Activated CD4-positive, alpha-beta T cell treated with anti-CD3 and anti-CD28 coated beads, Interleukin-2, Interleukin-4, amounts not matched to agents 100 ng/mL and 50 ng/mL, durations not matched to agents 16 hours and 8 hours (primary cell): ENCODE results near the gene SC5D.

Experiments
- DNase-seq: peaks from one replicate; pipeline ENCODE4 v3.0.0-alpha.2; 2020; ENCODE audit warnings: low spot score

The SC5D gene

GRCh38 chr11:121292495-121293287 lies at the start of gene SC5D:
TSS of gene SC5D (plus strand) at chr11:121292771. CDS start at chr11:121303376, 10,605 bp downstream.
- DNase-seq = peak; percentile 94

- DNase-seq = no peak
These were observed 47.7 kb upstream of the SC5D start for GRCh38 chr11:121244884-121245283.

- DNase-seq = no peak
These were observed 46.4 kb upstream of the SC5D start for GRCh38 chr11:121246021-121246768.

GRCh38 chr11:121246769-121247035 lies 45.9 kb upstream of the SC5D start:
- no peak for DNase-seq

GRCh38 chr11:121248496-121248895 lies 44.1 kb upstream of the SC5D start:
- DNase-seq = no peak

GRCh38 chr11:121249039-121249663 lies 43.4 kb upstream of the SC5D start:
- DNase-seq = peak; percentile 29

GRCh38 chr11:121250843-121251242 lies 41.7 kb upstream of the SC5D start:
- no peak for DNase-seq

GRCh38 chr11:121253951-121254350 lies 38.6 kb upstream of the SC5D start:
- DNase-seq = no peak

GRCh38 chr11:121254756-121255155 lies 37.8 kb upstream of the SC5D start:
- DNase-seq = no peak

- no peak for DNase-seq
These were observed 37.0 kb upstream of the SC5D start for GRCh38 chr11:121255473-121256125.

- DNase-seq = no peak
These were observed 35.3 kb upstream of the SC5D start for GRCh38 chr11:121257289-121257688.

- DNase-seq = no peak
These were observed 34.6 kb upstream of the SC5D start for GRCh38 chr11:121257976-121258375.

GRCh38 chr11:121265586-121265985 lies 27.0 kb upstream of the SC5D start:
- no peak for DNase-seq

- no peak for DNase-seq
These were observed 24.0 kb upstream of the SC5D start for GRCh38 chr11:121268581-121268980.

- no peak for DNase-seq
These were observed 22.4 kb upstream of the SC5D start for GRCh38 chr11:121270001-121270678.

- no peak for DNase-seq
These were observed 18.1 kb upstream of the SC5D start for GRCh38 chr11:121274332-121274991.

GRCh38 chr11:121281698-121282097 lies 10.9 kb upstream of the SC5D start:
- DNase-seq = no peak

GRCh38 chr11:121282386-121282785 lies 10.2 kb upstream of the SC5D start:
- no peak for DNase-seq

- DNase-seq = no peak
These were observed 9.6 kb upstream of the SC5D start for GRCh38 chr11:121282886-121283502.

- DNase-seq = no peak
These were observed 1.3 kb upstream of the SC5D start for GRCh38 chr11:121291319-121291718.

- DNase-seq = peak; percentile 10
These were observed 576 bp upstream of the SC5D start for GRCh38 chr11:121291896-121292494.
